Lung (tissue), 16 donors: Measurements from ENCODE around the gene ANKRD37. TPM values are rescaled to one million over a fixed set of nuclear protein-coding genes. Genes with fewer than 3 reads are reported as not detected.

Experiments
- ATAC-seq: fragments of 200-7000 bp; cut with Tn5 transposase; one replicate; pipeline ENCODE4 v1.9.1; 2020; ENCODE audit warnings: moderate number of reproducible peaks; ENCODE audit not compliant: insufficient read depth, low FRiP score
- DNase-seq, 3 donors: peaks; one replicate each; pipeline ENCODE4 v3.0.0-alpha.2; 2013 to 2017
- H3K27ac ChIP-seq, 2 donors: one replicate each; pipeline ENCODE4 v1.5.1; 2013; ENCODE audit warnings: mild to moderate bottlenecking in 2 of 2, moderate library complexity in 2 of 2, control low read depth in 1 of 2, inconsistent platforms in 1 of 2, low read depth in 1 of 2, low read length in 1 of 2
- H3K27me3 ChIP-seq, 3 donors: one replicate each; pipeline ENCODE4 v1.5.1; 2013; ENCODE audit warnings: low read length in 2 of 3; ENCODE audit not compliant: control insufficient read depth in 3 of 3, insufficient read depth in 3 of 3
- H3K36me3 ChIP-seq, 4 donors: one replicate each; pipeline ENCODE4 v1.5.1; 2013; ENCODE audit warnings: low read length in 4 of 4, mild to moderate bottlenecking in 1 of 4, moderate library complexity in 1 of 4; ENCODE audit not compliant: control insufficient read depth in 4 of 4, insufficient read depth in 4 of 4
- H3K4me1 ChIP-seq, 5 donors: one replicate each; pipeline ENCODE4 v1.5.1; 2013; ENCODE audit warnings: low read length in 5 of 5, mild to moderate bottlenecking in 2 of 5, moderate library complexity in 1 of 5; ENCODE audit not compliant: control insufficient read depth in 5 of 5, insufficient read depth in 5 of 5
- H3K4me3 ChIP-seq: one replicate; pipeline ENCODE4 v1.5.1; 2013; ENCODE audit warnings: mild to moderate bottlenecking, control low read depth, moderate library complexity
- H3K9ac ChIP-seq, 2 donors: one replicate each; pipeline ENCODE4 v1.5.1; 2013; ENCODE audit warnings: low read length in 2 of 2, control low read depth in 1 of 2; ENCODE audit not compliant: insufficient read depth in 1 of 2
- H3K9me3 ChIP-seq, 4 donors: one replicate each; pipeline ENCODE4 v1.5.1; 2013; ENCODE audit warnings: low read length in 3 of 4, mild to moderate bottlenecking in 1 of 4, moderate library complexity in 1 of 4; ENCODE audit not compliant: control insufficient read depth in 4 of 4, insufficient read depth in 3 of 4
- WGBS, 2 donors: extraction: QIAGEN DNeasy Blood & Tissue Kit; methylation state at CpG; one replicate each; pipeline ENCODE4 v1.1.7; 2013; 5-methylcytosine and 5-hydroxymethylcytosine counted together
- long read RNA-seq, 5 donors: transcript quantifications; one replicate each; lab custom pipeline, GENCODE V29; 2026
- polyA plus RNA-seq, 2 donors: library from polyadenylated mRNA; stranded (reverse); fragments of 200-250 nt; gene quantifications; one replicate each; pipeline ENCODE4 v1.2.1, GENCODE V29; 2013
- total RNA-seq, 2 donors: library from RNA; depleted of rRNA in 1 of 2; stranded (reverse); fragments of >200 nt in 1 of 2; gene quantifications; one replicate each; pipeline ENCODE4 v1.2.1, GENCODE V29; 2014 to 2021
- TF ChIP-seq, protein P1 (sequence below): IDR thresholded peaks from 2 replicates; pipeline ENCODE4 v1.5.1; 2012; ENCODE audit warnings: mild to moderate bottlenecking; ENCODE audit errors: control extremely low read depth, extremely low read depth
- donor health status: control.
- donor health status: control.
- donor health status: Bipolar disorder and iron deficiency.
- donor health status: healthy.
- donor health status: DM: yes; HTN: yes; CAD: no.

ANKRD37 gene, protein sequence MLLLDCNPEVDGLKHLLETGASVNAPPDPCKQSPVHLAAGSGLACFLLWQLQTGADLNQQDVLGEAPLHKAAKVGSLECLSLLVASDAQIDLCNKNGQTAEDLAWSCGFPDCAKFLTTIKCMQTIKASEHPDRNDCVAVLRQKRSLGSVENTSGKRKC
- total RNA-seq (10 to 100 TPM; 11.0 to 48.0 TPM), polyA plus RNA-seq (10 to 100 TPM in 1 of 2 donors, 1 to 10 TPM in 1; 9.7 to 17.9 TPM)
- long read RNA-seq, donor 1, partial matches to known transcripts = 45 of 83 reads
- long read RNA-seq, donor 1, other reads (novel, unspliced or antisense) = 36 of 83 reads
- long read RNA-seq, donor 2, partial matches to known transcripts = 0 of 4 reads
- long read RNA-seq, donor 2, other reads (novel, unspliced or antisense) = 0 of 4 reads
- long read RNA-seq, donor 3, transcript ANKRD37-201 (5 exons, 1,141 nt) = major isoform, 10 of 19 reads
- long read RNA-seq, donor 3, partial matches to known transcripts = 7 of 19 reads
- long read RNA-seq, donor 3, other reads (novel, unspliced or antisense) = 0 of 19 reads
- long read RNA-seq, donor 4, partial matches to known transcripts = 0 of 2 reads
- long read RNA-seq, donor 4, other reads (novel, unspliced or antisense) = 0 of 2 reads
- long read RNA-seq, donor 5, transcript ANKRD37-201 (5 exons, 1,141 nt) = major isoform, 5 of 5 reads
- long read RNA-seq, donor 5, partial matches to known transcripts = 0 of 5 reads
- long read RNA-seq, donor 5, other reads (novel, unspliced or antisense) = 0 of 5 reads

DNA sequence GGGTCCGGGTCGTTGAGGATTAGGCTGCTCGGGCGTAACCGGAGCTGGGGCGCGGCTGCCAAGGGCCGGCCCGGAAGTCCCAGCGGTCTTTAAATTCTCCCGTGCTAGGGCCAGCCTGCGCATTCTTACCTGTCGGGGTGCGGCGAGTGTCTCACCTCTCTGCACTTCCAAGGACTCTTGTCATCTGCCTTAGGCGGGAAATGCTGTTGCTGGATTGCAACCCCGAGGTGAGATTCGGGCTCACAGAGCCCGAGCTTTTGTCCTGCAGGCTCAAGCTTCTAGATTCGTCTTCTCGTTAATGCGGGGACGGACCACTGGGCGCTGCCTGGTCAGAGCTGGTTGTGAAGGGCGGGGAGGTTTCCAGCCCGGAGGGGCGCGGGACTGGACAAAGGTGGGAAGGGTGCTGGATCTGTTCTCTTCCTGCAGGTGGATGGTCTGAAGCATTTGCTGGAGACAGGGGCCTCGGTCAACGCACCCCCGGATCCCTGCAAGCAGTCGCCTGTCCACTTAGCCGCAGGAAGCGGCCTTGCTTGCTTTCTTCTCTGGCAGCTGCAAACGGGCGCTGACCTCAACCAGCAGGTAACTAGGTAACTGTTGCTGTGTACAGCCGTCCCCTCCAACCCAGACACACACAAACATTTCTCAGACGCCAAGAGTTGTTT, at the start of gene ANKRD37:
Gene ANKRD37 (plus strand): TSS at position 118 of the 662 bp plus-strand sequence. CDS start 83 bp downstream, at position 201.
- Histone ChIP-seq H3K27ac (peak within 1 kb of the TSS; percentile 94 to 100), H3K9ac (peak within 1 kb of the TSS; percentile 82 to 84), H3K27me3 (no peaks in the 10 kb centered on the region), H3K4me1 (peaks cover 0 to 15% (median 9%) of the 10 kb centered on the region in 5 donors), H3K36me3 (peaks cover under 1 to 13% (median 11%) of the 10 kb centered on the region in 4 donors), H3K4me3 (peak within 1 kb of the TSS; percentile 56), H3K9me3 (no peaks in the 10 kb centered on the region)
- 8 to 15% methylated on average over 38 of the region's 38 CpGs for WGBS, 2 donors
- ATAC-seq (peak; percentile 3), DNase-seq (peak; percentile 59 to 65 (median 63))
- TF ChIP-seq, protein P1, sequence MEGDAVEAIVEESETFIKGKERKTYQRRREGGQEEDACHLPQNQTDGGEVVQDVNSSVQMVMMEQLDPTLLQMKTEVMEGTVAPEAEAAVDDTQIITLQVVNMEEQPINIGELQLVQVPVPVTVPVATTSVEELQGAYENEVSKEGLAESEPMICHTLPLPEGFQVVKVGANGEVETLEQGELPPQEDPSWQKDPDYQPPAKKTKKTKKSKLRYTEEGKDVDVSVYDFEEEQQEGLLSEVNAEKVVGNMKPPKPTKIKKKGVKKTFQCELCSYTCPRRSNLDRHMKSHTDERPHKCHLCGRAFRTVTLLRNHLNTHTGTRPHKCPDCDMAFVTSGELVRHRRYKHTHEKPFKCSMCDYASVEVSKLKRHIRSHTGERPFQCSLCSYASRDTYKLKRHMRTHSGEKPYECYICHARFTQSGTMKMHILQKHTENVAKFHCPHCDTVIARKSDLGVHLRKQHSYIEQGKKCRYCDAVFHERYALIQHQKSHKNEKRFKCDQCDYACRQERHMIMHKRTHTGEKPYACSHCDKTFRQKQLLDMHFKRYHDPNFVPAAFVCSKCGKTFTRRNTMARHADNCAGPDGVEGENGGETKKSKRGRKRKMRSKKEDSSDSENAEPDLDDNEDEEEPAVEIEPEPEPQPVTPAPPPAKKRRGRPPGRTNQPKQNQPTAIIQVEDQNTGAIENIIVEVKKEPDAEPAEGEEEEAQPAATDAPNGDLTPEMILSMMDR = no peak

- ATAC-seq = no peak
- Histone ChIP-seq H3K27me3 (no peaks in the 10 kb centered on the region), H3K9ac (no peak overlapping the region), H3K9me3 (no peaks in the 10 kb centered on the region), H3K36me3 (peaks cover 12 to 18% (median 16%) of the 10 kb centered on the region in 4 donors), H3K4me3 (no peak overlapping the region), H3K27ac (no peak overlapping the region), H3K4me1 (peaks cover 0 to 5% (median 0%) of the 10 kb centered on the region in 5 donors)
- TF ChIP-seq, protein P1 = no peak
- no peak for DNase-seq
- 83 to 89% methylated on average over 14 of the region's 14 CpGs for WGBS, 2 donors
These were observed 49.6 kb upstream of the ANKRD37 start for GRCh38 chr4:185346975-185347601.

GRCh38 chr4:185351691-185352090, 45.0 kb upstream of the ANKRD37 start:
- H3K36me3 ChIP-seq = peaks cover 5 to 23% (median 17%) of the 10 kb centered on the region in 4 donors
- no peak for ATAC-seq

More at GRCh38 chr4:185351691-185352090, 45.0 kb upstream of the ANKRD37 start:
- DNase-seq = no peak
- no peaks in the 10 kb centered on the region for H3K4me1 ChIP-seq
- H3K27me3 ChIP-seq = no peaks in the 10 kb centered on the region
- 88 to 89% methylated on average over 13 of the region's 13 CpGs for WGBS, 2 donors
- no peak overlapping the region for H3K9ac ChIP-seq
- no peak overlapping the region for H3K4me3 ChIP-seq
- TF ChIP-seq, protein P1 = no peak
- no peak overlapping the region for H3K27ac ChIP-seq
- no peaks in the 10 kb centered on the region for H3K9me3 ChIP-seq
